ENCODE measurements around the gene TBC1D9B. TPM values are rescaled to one million over a fixed set of nuclear protein-coding genes. Genes with fewer than 3 reads are reported as not detected.

Gene TBC1D9B
- total RNA-seq, 1 donor from 2014 or later = 64.2 TPM

GRCh38 chr5:179819296-179820126 is 88.2 kb downstream of the TBC1D9B start:
- DNase-seq = peak; percentile 89

DNA sequence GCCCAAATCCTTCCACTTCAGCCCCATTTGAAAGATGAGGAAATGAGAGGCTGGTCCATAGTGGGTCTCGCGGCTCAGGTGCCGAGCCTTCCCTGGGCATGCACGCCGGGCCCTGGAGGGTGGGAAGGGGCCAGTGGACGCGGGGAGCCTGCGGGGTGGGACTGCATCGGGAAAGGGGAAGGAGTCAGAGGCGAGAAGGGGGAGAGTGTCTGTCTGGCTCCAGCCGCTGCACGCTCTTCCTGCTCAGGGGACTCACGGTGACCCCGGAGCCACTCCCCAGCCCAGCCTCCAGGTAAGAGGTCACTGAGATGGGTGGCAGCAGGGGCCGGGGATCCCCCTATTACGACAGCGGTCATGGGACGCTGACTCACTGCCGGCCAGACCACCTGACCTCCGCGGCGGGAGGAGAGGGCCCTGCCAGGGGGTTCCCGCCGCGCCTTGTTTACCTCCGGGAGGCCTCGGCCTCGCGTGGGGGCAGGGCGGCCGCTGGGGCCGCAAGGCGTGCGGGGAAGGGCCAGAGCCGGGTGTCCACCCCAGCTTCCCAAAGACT is 88.9 kb downstream of the TBC1D9B start:
- DNase-seq = peak; percentile 96

DNA sequence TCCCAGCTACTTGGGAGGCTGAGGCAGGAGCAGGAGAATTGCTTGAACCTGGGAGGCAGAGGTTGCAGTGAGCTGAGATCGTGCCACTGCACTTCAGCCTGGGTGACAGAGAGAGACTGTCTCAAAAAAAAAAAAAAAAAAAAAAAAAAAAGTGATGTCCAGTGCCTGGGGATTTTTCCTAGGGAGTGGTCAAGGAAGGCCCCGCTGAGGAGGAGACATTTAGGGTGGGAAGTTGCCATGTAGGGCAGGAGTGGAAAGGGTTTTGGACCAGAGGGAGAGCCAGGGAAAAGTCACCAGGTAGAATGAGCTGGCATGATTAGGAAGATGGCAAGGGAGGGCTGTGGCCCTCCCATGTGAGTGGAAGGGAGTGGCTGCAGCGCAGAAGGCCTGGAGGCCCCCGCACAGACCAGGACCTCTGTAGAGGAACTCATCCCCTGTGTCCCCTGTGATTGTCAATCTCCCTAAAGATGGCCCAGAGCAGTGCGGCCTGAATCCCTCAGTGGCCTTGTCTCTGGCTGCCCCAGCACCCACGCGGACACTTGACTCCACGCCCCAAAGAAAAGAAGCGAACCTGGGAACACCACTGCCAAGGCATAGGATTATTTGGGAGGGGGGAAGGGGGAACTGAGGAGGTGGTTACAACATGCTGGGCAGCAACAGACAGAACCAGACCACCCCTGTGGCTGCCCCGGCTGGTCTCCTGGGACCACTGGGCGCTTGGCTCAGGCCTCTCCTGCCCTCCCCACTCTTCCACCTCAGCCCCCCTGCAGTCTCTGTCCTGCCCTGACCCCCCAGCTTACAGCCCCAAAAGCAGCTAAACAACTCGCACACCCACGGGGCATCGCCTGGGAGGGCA is 89.6 kb downstream of the TBC1D9B start:
- no peak for DNase-seq

DNA sequence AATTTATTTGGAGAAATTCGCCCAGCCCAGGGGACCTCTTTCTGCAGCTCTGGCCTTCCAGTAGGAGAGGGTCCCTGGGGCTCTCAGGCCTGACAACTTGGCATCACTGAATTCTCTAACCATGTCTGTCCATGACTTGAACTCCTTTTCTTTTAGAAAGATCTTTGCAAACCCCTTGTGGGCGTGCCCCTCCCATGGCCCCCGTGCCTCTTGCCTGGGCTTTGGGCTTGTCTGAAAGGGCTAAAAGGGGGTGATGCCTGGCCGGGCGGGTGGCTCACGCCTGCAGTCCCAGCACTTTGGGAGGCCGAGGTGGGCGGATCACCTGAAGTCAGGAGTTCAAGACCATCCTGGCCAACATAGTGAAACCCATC is 90.2 kb downstream of the TBC1D9B start:
- no peak for DNase-seq

- peak; percentile 38 for DNase-seq
Measured at GRCh38 chr5:179816796-179817469, 90.8 kb downstream of the TBC1D9B start.

DNA sequence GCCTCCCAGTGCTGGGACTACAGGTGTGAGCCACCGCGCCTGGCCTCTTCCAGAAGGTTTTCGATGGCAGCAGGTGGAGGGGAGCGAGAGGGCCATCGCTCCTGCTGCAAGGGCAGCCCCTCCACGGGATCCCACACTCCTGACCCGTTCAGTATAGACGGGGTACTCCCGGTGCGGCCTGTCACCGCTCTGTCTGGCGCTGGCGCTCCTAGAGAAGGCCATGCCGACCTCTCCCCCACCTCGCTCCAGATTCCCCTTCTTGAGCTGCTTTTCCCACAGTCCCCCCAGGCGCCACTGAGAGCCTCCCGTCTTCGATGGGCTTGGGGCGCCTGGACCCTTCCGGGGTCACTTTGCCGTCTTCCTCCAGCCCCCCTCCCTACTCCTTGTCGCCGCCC is 91.3 kb downstream of the TBC1D9B start:
- DNase-seq = no peak

GRCh38 chr5:179815491-179816249 is 92.0 kb downstream of the TBC1D9B start:
- no peak for DNase-seq

DNA sequence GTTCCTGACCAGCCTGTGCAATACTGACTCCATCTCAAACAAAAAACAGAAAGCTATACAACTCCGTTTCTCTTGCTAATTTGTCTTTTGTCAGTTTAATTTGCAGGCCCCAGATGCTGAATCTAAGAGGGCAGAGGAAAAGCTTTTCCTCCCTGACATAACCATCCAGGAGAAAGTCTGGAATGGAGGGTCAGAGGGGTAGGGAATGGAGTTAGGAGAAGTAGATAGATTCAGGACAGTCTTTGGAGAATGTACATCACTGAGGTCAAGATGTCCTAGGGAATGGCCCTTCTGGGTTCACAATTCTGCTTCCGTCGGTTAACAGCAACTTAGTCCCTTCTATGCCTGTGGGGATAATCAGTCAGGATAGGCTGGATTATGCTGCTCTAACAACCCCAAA is 93.6 kb downstream of the TBC1D9B start:
- DNase-seq = no peak

GRCh38 chr5:179812997-179813607 is 94.6 kb downstream of the TBC1D9B start:
- no peak for DNase-seq

DNA sequence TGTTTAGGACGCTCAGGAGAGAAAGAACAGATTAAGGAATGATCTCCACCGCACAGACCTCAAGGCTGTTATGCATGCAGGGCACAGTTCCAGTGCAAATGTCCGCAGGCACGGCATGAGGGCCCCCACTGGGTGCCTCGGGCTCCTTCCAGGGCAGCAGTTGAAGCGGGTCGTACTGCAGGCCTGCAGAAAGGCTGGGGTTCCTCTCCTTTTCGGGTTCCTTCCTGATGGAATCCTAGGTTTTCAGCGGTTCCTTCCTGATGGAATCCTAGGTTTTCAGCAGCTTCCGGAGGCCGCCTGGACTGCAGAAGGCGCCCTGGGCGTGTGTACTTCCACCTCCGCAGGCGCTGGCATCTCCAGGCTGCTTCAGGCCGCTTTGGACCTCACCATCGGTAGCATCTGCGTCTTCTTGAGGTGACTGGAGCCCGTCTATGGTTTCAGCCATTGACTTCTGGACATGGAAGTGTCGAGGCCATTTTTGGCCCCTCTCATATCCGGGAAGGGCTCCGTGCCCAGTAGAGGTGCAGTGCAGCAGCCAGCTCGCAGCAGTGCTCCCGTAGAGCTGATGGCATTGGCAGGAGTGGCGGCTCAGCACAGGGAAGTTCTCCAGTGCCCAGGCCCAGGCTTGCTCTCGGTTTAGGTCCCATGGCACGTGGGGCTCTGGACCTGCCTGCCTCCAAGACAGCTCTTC is 95.4 kb downstream of the TBC1D9B start:
- DNase-seq = no peak

Other genes with a start within 250 kb of the TBC1D9B start
- gene CBY3, start 226.9 kb downstream of the TBC1D9B start, total RNA-seq = not detected in 2 replicates
- 796 and 1,147 TPM in 2 replicates for gene CANX, start 208.9 kb downstream of the TBC1D9B start, total RNA-seq
- 9.2 and 15.6 TPM in 2 replicates for gene MAML1, start 175.1 kb downstream of the TBC1D9B start, total RNA-seq
- 0.79 and 0.85 TPM in 2 replicates for gene LTC4S, start 113.9 kb downstream of the TBC1D9B start, total RNA-seq
- 229 and 248 TPM in 2 replicates for gene MGAT4B, start 101.0 kb downstream of the TBC1D9B start, total RNA-seq
- gene SQSTM1, start 87.0 kb downstream of the TBC1D9B start, total RNA-seq = 644 and 1,006 TPM in 2 replicates
- gene MRNIP, start 49.1 kb downstream of the TBC1D9B start, total RNA-seq = 8.2 and 11.9 TPM in 2 replicates
- gene RNF130, start 163.9 kb upstream of the TBC1D9B start, total RNA-seq = 61.6 and 69.4 TPM in 2 replicates